Caki2 (cell line): Measurements from ENCODE around the gene TASOR. TPM values are rescaled to one million over a fixed set of nuclear protein-coding genes. Genes with fewer than 3 reads are reported as not detected.

Experiments
- total RNA-seq: library from RNA; depleted of rRNA; stranded (reverse); fragments of >200 nt; shearing (Covaris generic); gene quantifications from 2 replicates; pipeline ENCODE4 v1.2.3, GENCODE V29; 2014; ENCODE audit warnings: low replicate concordance; rRNA removed

The TASOR gene
- total RNA-seq, 1 experiment from 2014 or later, result 44.8 TPM

Other genes starting within 250 kb of the TASOR start
- not detected in 2 replicates for gene ERC2, start 214.8 kb downstream of the TASOR start, total RNA-seq
- gene CCDC66, start 126.1 kb downstream of the TASOR start, total RNA-seq, result 6.8 and 20.2 TPM in 2 replicates
- 4.6 and 15.6 TPM in 2 replicates for gene ARHGEF3, start 118.7 kb upstream of the TASOR start, total RNA-seq